ENCODE data around the gene ACADL.

Gene ACADL

DNA sequence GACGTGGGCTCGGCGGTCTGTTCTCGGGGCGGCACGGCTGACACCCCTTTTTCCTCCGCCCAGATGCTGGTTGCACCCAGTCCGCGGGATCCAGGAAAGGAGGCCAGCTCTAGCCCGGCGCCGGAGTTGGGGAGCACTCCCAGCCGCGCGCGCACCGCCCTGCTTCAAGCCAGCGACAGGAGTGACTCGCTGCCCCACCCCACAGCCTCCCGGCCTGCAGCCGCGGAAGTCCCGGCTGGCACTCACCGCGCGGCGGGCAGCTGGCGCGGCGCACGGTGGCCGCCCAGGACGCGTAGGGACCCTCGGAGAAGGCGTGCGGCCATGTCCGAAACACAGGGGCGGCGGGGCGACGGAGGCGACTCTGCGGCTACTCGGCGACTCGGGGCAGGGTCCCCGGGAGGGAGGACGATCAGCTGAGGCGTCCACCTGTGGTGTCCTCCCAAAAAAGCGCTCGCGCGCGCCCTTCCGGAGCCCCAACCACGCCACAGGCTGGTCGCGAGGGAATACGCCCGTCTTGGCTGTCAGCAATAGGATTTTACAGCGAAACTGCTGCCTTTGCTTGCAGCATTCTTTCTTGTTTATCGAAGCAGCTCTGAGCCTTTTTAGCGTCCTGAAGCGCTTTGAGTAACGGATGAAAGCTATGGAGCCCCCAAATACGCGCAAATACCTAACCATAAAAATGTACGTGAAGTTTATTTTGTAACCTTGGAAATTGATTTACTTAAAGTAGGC, at the start of gene ACADL:
Gene ACADL, minus strand, starts transcription at position 507 of the 732 bp plus-strand sequence. Its CDS starts 184 bp downstream, at position 323.
- Histone ChIP-seq H3K36me3 (ENCODE audit: control insufficient read depth, insufficient read depth, low read length) (no peaks in the 10 kb centered on the region), H3K9ac (ENCODE audit: low read length) (peak within 1 kb of the TSS; percentile 68), H3K4me3 (ENCODE audit: low read length) (peak within 1 kb of the TSS; percentile 49), H3K27me3 (ENCODE audit: control insufficient read depth, insufficient read depth, low read length) (peaks cover 10% of the 10 kb centered on the region), H3K9me3 (ENCODE audit: control insufficient read depth, low read length) (no peaks in the 10 kb centered on the region), H3K4me1 (ENCODE audit: control insufficient read depth, insufficient read depth, low read length) (peaks cover 8% of the 10 kb centered on the region)

- Histone ChIP-seq H3K4me1 (ENCODE audit: control insufficient read depth, insufficient read depth, low read length) (no peaks in the 10 kb centered on the region), H3K4me3 (ENCODE audit: low read length) (no peak overlapping the region), H3K36me3 (ENCODE audit: control insufficient read depth, insufficient read depth, low read length) (no peaks in the 10 kb centered on the region), H3K27me3 (ENCODE audit: control insufficient read depth, insufficient read depth, low read length) (no peaks in the 10 kb centered on the region), H3K9me3 (ENCODE audit: control insufficient read depth, low read length) (no peaks in the 10 kb centered on the region), H3K9ac (ENCODE audit: low read length) (no peak overlapping the region)
Observed at GRCh38 chr2:210271300-210271699, 46.1 kb upstream of the ACADL start.

GRCh38 chr2:210269148-210269547, 43.9 kb upstream of the ACADL start:
- Histone ChIP-seq H3K27me3 (ENCODE audit: control insufficient read depth, insufficient read depth, low read length) (no peaks in the 10 kb centered on the region), H3K4me1 (ENCODE audit: control insufficient read depth, insufficient read depth, low read length) (no peaks in the 10 kb centered on the region), H3K9me3 (ENCODE audit: control insufficient read depth, low read length) (no peaks in the 10 kb centered on the region), H3K4me3 (ENCODE audit: low read length) (no peak overlapping the region), H3K36me3 (ENCODE audit: control insufficient read depth, insufficient read depth, low read length) (no peaks in the 10 kb centered on the region), H3K9ac (ENCODE audit: low read length) (no peak overlapping the region)

- Histone ChIP-seq H3K9me3 (ENCODE audit: control insufficient read depth, low read length) (no peaks in the 10 kb centered on the region), H3K9ac (ENCODE audit: low read length) (no peak overlapping the region), H3K4me3 (ENCODE audit: low read length) (no peak overlapping the region), H3K36me3 (ENCODE audit: control insufficient read depth, insufficient read depth, low read length) (no peaks in the 10 kb centered on the region), H3K4me1 (ENCODE audit: control insufficient read depth, insufficient read depth, low read length) (no peaks in the 10 kb centered on the region), H3K27me3 (ENCODE audit: control insufficient read depth, insufficient read depth, low read length) (no peaks in the 10 kb centered on the region)
Observed at GRCh38 chr2:210268281-210268680, 43.0 kb upstream of the ACADL start.

GRCh38 chr2:210267698-210268097, 42.5 kb upstream of the ACADL start:
- Histone ChIP-seq H3K36me3 (ENCODE audit: control insufficient read depth, insufficient read depth, low read length) (no peaks in the 10 kb centered on the region), H3K9ac (ENCODE audit: low read length) (no peak overlapping the region), H3K4me3 (ENCODE audit: low read length) (no peak overlapping the region), H3K4me1 (ENCODE audit: control insufficient read depth, insufficient read depth, low read length) (no peaks in the 10 kb centered on the region), H3K9me3 (ENCODE audit: control insufficient read depth, low read length) (no peaks in the 10 kb centered on the region), H3K27me3 (ENCODE audit: control insufficient read depth, insufficient read depth, low read length) (no peaks in the 10 kb centered on the region)

- H3K9me3 ChIP-seq (ENCODE audit: control insufficient read depth, low read length) = no peaks in the 10 kb centered on the region
- H3K4me3 ChIP-seq (ENCODE audit: low read length) = no peak overlapping the region
- H3K4me1 ChIP-seq (ENCODE audit: control insufficient read depth, insufficient read depth, low read length) = no peaks in the 10 kb centered on the region
- H3K27me3 ChIP-seq (ENCODE audit: control insufficient read depth, insufficient read depth, low read length) = no peaks in the 10 kb centered on the region
- no peaks in the 10 kb centered on the region for H3K36me3 ChIP-seq (ENCODE audit: control insufficient read depth, insufficient read depth, low read length)
- H3K9ac ChIP-seq (ENCODE audit: low read length) = no peak overlapping the region
Observed at GRCh38 chr2:210264282-210264681, 39.0 kb upstream of the ACADL start.

DNA sequence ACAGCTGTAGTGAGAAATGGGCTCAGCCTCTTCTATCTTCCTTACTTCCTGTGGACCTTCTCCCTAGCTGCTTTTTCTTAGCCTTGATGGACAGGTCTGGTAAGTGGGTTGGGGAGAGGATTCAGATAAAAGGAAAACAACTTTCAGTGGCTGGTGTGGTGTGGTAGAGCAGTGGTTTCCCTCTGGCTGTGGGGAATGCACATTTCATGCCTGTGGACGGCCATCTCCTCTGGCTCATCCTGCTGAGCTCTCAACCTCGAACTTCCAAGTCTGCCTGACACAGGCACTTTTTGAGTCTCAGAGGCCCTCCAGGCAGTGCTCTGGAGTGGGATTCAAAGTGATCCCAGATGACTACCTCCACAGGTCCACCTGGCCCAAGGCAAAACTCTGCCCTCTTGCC, 38.6 kb upstream of the ACADL start:
- H3K9me3 ChIP-seq (ENCODE audit: control insufficient read depth, low read length) = no peaks in the 10 kb centered on the region
- no peaks in the 10 kb centered on the region for H3K36me3 ChIP-seq (ENCODE audit: control insufficient read depth, insufficient read depth, low read length)
- no peak overlapping the region for H3K9ac ChIP-seq (ENCODE audit: low read length)
- no peaks in the 10 kb centered on the region for H3K4me1 ChIP-seq (ENCODE audit: control insufficient read depth, insufficient read depth, low read length)
- no peaks in the 10 kb centered on the region for H3K27me3 ChIP-seq (ENCODE audit: control insufficient read depth, insufficient read depth, low read length)
- H3K4me3 ChIP-seq (ENCODE audit: low read length) = no peak overlapping the region

DNA sequence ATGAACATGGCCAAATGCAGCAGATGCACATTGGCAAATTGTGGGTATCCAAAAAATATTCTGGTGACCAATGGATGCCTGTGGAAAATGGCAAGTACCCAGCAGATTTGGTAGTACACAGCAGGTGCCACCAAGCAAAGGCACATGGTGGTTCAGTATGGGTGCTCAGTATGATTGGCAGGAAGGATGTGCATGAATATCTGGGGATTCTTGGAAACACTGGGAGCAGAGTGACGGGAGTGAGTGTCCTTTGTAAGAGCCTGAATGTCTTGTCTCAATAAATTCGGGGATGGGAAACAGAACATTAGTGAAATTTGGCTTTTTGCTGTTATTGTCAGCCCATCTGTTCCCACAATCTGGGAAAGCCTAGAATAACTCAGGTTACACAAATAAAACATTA, 36.8 kb upstream of the ACADL start:
- H3K9me3 ChIP-seq (ENCODE audit: control insufficient read depth, low read length) = no peaks in the 10 kb centered on the region
- H3K4me3 ChIP-seq (ENCODE audit: low read length) = no peak overlapping the region
- no peak overlapping the region for H3K9ac ChIP-seq (ENCODE audit: low read length)
- H3K36me3 ChIP-seq (ENCODE audit: control insufficient read depth, insufficient read depth, low read length) = no peaks in the 10 kb centered on the region
- H3K27me3 ChIP-seq (ENCODE audit: control insufficient read depth, insufficient read depth, low read length) = no peaks in the 10 kb centered on the region
- no peaks in the 10 kb centered on the region for H3K4me1 ChIP-seq (ENCODE audit: control insufficient read depth, insufficient read depth, low read length)

DNA sequence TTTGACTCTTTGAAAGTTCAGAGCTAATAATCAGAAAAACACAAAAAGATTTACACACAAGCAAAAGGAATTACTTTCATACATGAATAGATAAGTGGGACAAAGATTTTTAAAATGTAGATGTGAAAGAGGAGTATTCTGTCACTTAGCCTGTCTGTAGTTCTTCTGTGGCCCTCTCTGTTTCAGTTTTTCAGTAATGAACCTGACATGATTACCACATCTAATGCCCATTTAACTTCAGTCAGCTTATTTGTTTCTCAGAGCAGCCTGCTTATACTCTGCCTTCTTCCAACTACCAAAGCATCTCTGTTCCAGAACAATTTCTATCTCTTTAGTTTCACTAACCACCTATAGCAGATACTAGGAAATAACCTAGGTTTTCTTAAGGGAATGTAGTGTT, 34.4 kb upstream of the ACADL start:
- Histone ChIP-seq H3K9me3 (ENCODE audit: control insufficient read depth, low read length) (no peaks in the 10 kb centered on the region), H3K27me3 (ENCODE audit: control insufficient read depth, insufficient read depth, low read length) (no peaks in the 10 kb centered on the region), H3K36me3 (ENCODE audit: control insufficient read depth, insufficient read depth, low read length) (no peaks in the 10 kb centered on the region), H3K9ac (ENCODE audit: low read length) (no peak overlapping the region), H3K4me1 (ENCODE audit: control insufficient read depth, insufficient read depth, low read length) (no peaks in the 10 kb centered on the region), H3K4me3 (ENCODE audit: low read length) (no peak overlapping the region)

DNA sequence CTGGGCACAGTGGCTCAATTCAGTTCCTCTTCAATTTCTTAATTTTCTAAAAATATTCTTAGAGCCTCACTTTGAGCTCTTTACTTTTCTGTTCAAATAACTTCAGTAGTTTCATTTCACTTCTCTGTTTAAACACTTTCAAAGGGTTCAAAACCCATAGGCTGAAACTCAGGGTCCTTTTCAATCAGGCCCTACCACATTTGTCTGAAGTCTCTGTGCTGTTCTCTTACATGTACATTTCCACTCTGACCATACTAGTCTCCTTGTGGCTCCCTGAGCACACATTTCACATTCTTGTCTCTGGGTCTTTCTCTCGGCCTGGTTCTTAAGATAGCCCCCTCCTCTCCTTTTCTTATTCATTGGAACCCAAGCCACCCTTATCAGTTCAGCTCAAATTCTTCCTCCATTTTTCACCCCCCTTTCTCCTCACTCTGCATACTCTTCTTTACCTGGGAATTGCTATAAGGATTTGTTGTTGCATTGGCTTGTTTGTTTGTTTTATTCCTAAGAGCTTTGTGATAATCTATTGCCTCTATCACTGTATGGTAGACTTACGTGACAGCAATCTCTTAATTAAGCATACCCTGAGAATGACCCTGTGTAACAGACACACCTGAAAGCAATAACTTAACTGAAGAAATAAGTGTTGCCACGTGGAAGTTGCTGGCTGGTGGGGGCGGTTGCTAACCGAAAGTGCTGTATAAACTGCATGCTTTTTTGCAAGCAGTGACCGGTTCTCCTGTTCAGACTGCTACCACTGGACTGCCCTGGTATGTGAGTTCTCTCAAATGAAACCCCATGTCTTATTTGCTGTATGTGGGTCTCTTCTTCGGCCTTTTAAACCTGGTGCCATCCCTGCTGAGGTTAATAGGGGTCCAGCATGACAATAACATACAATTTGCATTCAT, 27.7 kb upstream of the ACADL start:
- H3K36me3 ChIP-seq (ENCODE audit: control insufficient read depth, insufficient read depth, low read length) = no peaks in the 10 kb centered on the region
- H3K4me3 ChIP-seq (ENCODE audit: low read length) = no peak overlapping the region
- H3K4me1 ChIP-seq (ENCODE audit: control insufficient read depth, insufficient read depth, low read length) = no peaks in the 10 kb centered on the region

GRCh38 chr2:210250622-210251021, 25.4 kb upstream of the ACADL start:
- Histone ChIP-seq H3K36me3 (ENCODE audit: control insufficient read depth, insufficient read depth, low read length) (no peaks in the 10 kb centered on the region), H3K27me3 (ENCODE audit: control insufficient read depth, insufficient read depth, low read length) (no peaks in the 10 kb centered on the region), H3K4me1 (ENCODE audit: control insufficient read depth, insufficient read depth, low read length) (no peaks in the 10 kb centered on the region), H3K4me3 (ENCODE audit: low read length) (no peak overlapping the region), H3K9me3 (ENCODE audit: control insufficient read depth, low read length) (no peaks in the 10 kb centered on the region), H3K9ac (ENCODE audit: low read length) (no peak overlapping the region)

More for the DNA sequence above, 27.7 kb upstream of the ACADL start:
- Histone ChIP-seq H3K9me3 (ENCODE audit: control insufficient read depth, low read length) (no peaks in the 10 kb centered on the region), H3K27me3 (ENCODE audit: control insufficient read depth, insufficient read depth, low read length) (no peaks in the 10 kb centered on the region), H3K9ac (ENCODE audit: low read length) (no peak overlapping the region)

DNA sequence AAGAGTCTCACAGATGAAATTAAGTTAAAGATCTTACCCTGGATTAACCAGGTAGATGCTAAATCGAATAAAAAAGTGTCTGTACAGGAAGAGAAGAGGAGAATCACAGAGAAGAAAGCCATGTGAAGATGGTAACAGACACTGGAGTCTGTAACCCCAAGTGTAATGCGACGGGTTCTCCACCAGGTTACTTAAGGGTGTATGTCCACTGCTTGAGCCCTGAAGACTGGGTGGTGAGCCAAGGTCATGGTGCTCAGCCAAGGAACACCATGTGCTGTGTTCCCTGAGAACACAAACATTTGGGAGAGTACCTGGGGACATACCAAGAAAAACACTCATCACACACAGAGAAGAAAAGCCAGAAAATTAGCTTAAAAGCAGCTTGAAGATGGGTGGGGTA, 8.2 kb upstream of the ACADL start:
- Histone ChIP-seq H3K27me3 (ENCODE audit: control insufficient read depth, insufficient read depth, low read length) (no peaks in the 10 kb centered on the region), H3K36me3 (ENCODE audit: control insufficient read depth, insufficient read depth, low read length) (no peaks in the 10 kb centered on the region), H3K4me3 (ENCODE audit: low read length) (no peak overlapping the region), H3K9ac (ENCODE audit: low read length) (no peak overlapping the region), H3K4me1 (ENCODE audit: control insufficient read depth, insufficient read depth, low read length) (no peaks in the 10 kb centered on the region), H3K9me3 (ENCODE audit: control insufficient read depth, low read length) (no peaks in the 10 kb centered on the region)
